Nephron progenitor cell (in vitro differentiated cells): ENCODE data around the gene C7orf25.

ENCODE experiments used
- DNase-seq: peaks from one replicate; pipeline ENCODE4 v3.0.0; 2021
- H3K27ac Mint-ChIP-seq: 2 replicates; pipeline ENCODE4 v1.8.0; 2021; ENCODE audit warnings: mild to moderate bottlenecking, moderate library complexity, mixed read lengths
- H3K27me3 Mint-ChIP-seq: 2 replicates; pipeline ENCODE4 v1.8.0; 2021; ENCODE audit warnings: mild to moderate bottlenecking, low read depth, mixed read lengths; ENCODE audit not compliant: poor library complexity
- H3K36me3 Mint-ChIP-seq: 2 replicates; pipeline ENCODE4 v1.8.0; 2021; ENCODE audit warnings: low read depth, mixed read lengths
- H3K4me1 Mint-ChIP-seq: 2 replicates; pipeline ENCODE4 v1.8.0; 2021; ENCODE audit warnings: mixed read lengths
- H3K4me3 Mint-ChIP-seq: 2 replicates; pipeline ENCODE4 v1.8.0; 2021; ENCODE audit warnings: mild to moderate bottlenecking, moderate library complexity, mixed read lengths
- H3K9me3 Mint-ChIP-seq: 2 replicates; pipeline ENCODE4 v1.8.0; 2021; ENCODE audit warnings: mild to moderate bottlenecking, moderate library complexity, mixed read lengths
- TF ChIP-seq, protein P1 (sequence below): fragments of 200-600 bp; sonication (generic); IDR thresholded peaks from 2 replicates; pipeline ENCODE4 v1.5.0; 2021; ENCODE audit warnings: antibody characterized with exemption

The C7orf25 gene

DNA sequence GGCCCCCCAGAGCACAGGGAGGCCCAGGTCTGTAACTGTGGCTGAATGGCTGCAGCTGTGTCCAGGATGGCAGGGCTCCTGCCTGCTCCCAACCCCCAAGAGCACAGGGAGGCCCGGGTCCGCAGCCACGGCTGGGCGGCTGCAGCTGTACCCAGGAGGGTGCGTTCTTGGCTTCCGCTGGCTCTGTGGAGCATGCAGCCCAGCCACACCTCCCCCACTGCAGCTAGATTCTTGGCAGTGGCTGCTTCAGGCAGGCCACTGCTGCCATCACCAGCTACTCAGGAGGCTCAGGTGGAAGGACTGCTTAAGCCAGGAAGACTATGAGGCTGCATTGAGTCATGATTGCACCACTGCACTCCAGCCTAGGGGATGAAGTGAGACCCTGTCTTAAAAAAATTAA, 27.9 kb downstream of the C7orf25 start:
- Mint-ChIP-seq H3K36me3 (no peaks in the 10 kb centered on the region), H3K4me3 (no peak overlapping the region), H3K4me1 (peaks cover 45% of the 10 kb centered on the region), H3K9me3 (peaks cover 5% of the 10 kb centered on the region), H3K27me3 (no peaks in the 10 kb centered on the region), H3K27ac (no peak overlapping the region)
- TF ChIP-seq, protein P1, sequence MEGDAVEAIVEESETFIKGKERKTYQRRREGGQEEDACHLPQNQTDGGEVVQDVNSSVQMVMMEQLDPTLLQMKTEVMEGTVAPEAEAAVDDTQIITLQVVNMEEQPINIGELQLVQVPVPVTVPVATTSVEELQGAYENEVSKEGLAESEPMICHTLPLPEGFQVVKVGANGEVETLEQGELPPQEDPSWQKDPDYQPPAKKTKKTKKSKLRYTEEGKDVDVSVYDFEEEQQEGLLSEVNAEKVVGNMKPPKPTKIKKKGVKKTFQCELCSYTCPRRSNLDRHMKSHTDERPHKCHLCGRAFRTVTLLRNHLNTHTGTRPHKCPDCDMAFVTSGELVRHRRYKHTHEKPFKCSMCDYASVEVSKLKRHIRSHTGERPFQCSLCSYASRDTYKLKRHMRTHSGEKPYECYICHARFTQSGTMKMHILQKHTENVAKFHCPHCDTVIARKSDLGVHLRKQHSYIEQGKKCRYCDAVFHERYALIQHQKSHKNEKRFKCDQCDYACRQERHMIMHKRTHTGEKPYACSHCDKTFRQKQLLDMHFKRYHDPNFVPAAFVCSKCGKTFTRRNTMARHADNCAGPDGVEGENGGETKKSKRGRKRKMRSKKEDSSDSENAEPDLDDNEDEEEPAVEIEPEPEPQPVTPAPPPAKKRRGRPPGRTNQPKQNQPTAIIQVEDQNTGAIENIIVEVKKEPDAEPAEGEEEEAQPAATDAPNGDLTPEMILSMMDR = no peak
- DNase-seq = peak; percentile 51

DNA sequence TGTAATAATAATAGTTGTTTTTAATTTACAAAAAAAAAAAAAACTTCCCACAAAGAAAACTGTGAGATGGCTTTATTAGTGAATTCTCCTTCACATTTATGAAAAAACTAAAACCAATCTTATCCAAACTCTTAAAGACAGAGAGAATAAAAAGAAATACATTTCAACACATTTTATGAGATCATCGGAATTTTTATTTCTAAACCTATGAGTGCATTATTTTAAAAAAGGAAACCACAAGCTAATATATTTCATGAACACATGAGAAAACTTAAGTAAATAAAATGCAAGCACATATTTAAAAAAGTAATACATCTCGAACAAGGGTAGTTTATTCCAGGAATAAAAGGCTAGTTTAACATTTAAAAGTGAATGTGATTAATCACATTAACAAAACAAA, 31.5 kb downstream of the C7orf25 start:
- TF ChIP-seq, protein P1 = no peak
- peaks cover 12% of the 10 kb centered on the region for H3K4me1 Mint-ChIP-seq
- DNase-seq = no peak
- H3K27me3 Mint-ChIP-seq = no peaks in the 10 kb centered on the region
- H3K9me3 Mint-ChIP-seq = peaks cover 10% of the 10 kb centered on the region
- H3K27ac Mint-ChIP-seq = no peak overlapping the region
- no peaks in the 10 kb centered on the region for H3K36me3 Mint-ChIP-seq
- no peak overlapping the region for H3K4me3 Mint-ChIP-seq

DNA sequence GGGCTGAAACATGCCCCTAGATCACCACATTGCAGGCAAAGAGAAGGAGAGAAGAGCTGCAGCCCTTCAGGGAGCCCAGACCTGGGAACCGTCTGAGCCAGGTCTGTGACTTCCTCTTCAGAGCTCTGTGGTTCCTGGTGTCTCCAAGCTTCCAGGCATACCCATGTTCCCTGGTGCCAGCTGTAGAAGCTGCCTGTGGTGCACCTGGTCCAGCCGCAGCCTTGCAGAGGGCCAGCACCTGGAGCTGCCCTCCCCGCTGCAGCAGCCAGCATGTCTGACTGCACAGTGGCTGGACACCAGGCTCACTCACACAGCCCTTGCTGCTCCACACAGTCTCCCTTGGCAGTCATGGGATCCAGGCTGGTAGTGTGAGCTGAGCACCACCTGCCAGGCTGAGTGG, 33.6 kb downstream of the C7orf25 start:
- Mint-ChIP-seq H3K9me3 (peaks cover 10% of the 10 kb centered on the region), H3K4me1 (peaks cover 5% of the 10 kb centered on the region), H3K27me3 (no peaks in the 10 kb centered on the region), H3K36me3 (no peaks in the 10 kb centered on the region), H3K27ac (no peak overlapping the region), H3K4me3 (no peak overlapping the region)
- no peak for DNase-seq
- TF ChIP-seq, protein P1 = no peak

DNA sequence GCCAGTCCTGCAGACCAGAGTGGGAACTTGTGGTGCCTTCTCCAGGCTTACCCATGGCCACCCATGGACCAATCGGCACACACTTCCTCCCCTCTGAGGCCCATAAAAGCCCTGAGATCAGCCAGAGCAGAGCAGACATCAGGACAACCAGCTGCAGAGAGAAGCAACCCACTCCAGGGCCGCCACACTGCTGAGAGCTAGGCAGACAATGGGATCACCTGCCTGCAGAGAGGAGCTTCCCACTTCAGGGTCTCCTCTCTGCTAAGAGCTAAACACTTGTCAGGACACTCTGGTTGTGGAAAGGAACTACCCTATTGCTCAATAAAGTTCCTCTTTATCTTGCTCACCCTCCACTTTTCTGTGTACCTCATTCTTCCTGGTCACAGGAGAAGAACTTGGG, 34.0 kb downstream of the C7orf25 start:
- no peak for DNase-seq
- H3K4me1 Mint-ChIP-seq = peaks cover 5% of the 10 kb centered on the region
- no peak overlapping the region for H3K27ac Mint-ChIP-seq
- no peak overlapping the region for H3K4me3 Mint-ChIP-seq
- TF ChIP-seq, protein P1 = no peak
- H3K27me3 Mint-ChIP-seq = no peaks in the 10 kb centered on the region
- peaks cover 10% of the 10 kb centered on the region for H3K9me3 Mint-ChIP-seq
- H3K36me3 Mint-ChIP-seq = no peaks in the 10 kb centered on the region

DNA sequence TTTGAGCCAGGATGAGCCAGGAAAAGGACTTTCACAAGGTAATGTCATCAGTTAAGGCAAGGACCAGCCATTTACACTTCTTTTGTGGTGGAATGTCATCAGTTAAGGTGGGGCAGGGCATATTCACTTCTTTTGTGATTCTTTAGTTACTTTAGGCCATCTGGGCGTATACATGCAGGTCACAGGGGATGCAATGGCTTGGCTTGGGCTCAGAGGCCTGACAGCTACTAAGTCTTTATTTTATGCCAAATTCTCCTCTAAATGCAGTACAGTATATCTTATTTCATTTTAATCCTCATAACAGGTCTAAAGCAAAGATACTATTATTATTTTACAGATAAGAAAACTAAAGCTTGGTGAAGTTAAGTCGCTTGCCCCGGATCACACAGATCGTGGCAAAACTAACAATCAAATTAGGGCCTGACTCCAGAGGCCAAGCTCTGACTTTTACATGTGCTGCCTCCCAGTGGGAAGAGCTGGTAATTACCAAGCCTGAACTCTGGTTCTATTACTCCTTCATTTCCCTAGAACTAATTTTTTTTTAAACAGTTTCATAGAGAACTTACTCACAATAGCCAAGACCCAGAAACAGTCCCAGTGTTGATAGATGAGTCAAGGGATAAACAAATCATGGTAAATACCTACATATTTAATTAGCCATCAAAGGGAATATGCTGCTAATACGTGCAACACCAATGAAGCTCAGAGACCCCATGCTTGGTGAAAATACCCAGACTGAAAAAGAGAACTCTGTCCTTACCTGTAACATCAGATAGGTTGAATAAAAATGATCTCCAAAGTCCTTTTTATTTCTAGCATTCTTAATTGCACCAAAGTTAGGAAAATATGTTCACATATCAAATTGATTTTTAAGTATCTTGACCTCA, 35.4 kb downstream of the C7orf25 start:
- Mint-ChIP-seq H3K9me3 (peaks cover 4% of the 10 kb centered on the region), H3K27me3 (no peaks in the 10 kb centered on the region), H3K27ac (no peak overlapping the region), H3K4me3 (no peak overlapping the region), H3K36me3 (no peaks in the 10 kb centered on the region), H3K4me1 (peaks cover 5% of the 10 kb centered on the region)
- peak; percentile 72 for DNase-seq
- TF ChIP-seq, protein P1 = peak; percentile 78
